ENCODE results near the gene AUTS2. TPM values are rescaled to one million over a fixed set of nuclear protein-coding genes. Genes with fewer than 3 reads are reported as not detected.

AUTS2 gene
- total RNA-seq, 1 experiment from 2014 or later, result 50.0 TPM

GRCh38 chr7:69668339-69668870, 70.1 kb downstream of the AUTS2 start:
- H3K4me1 Mint-ChIP-seq, result 0 out of 2 replicates have a peak, but pooled peaks cover 5% of the 10 kb centered on the region
- TF ChIP-seq JAZF1 (CRISPR knock-in tag; IDR thresholded peaks at IDR 0.05) (no peak), TEAD1 (CRISPR knock-in tag; IDR thresholded peaks at IDR 0.05) (no peak), FOXK1 (CRISPR knock-in tag; IDR thresholded peaks at IDR 0.05) (no peak), ESRRA (CRISPR knock-in tag; IDR thresholded peaks at IDR 0.05; ENCODE audit: borderline replicate concordance) (no peak), GTF2I (CRISPR knock-in tag; conservative IDR thresholded peaks at IDR 0.05) (no peak), OVOL2 (CRISPR knock-in tag; IDR thresholded peaks at IDR 0.05; ENCODE audit: borderline replicate concordance) (no peak), NR1H2 (CRISPR knock-in tag; IDR thresholded peaks at IDR 0.05) (no peak), JUN (CRISPR knock-in tag; IDR thresholded peaks at IDR 0.05) (no peak), SMAD3 (CRISPR knock-in tag; IDR thresholded peaks at IDR 0.05; ENCODE audit: borderline replicate concordance) (no peak), SOX15 (CRISPR knock-in tag; IDR thresholded peaks at IDR 0.05) (no peak), PRDM15 (CRISPR knock-in tag; IDR thresholded peaks at IDR 0.05) (no peak), ZNF512 (CRISPR knock-in tag; IDR thresholded peaks at IDR 0.05; ENCODE audit: borderline replicate concordance) (no peak), NFE2L1 (CRISPR knock-in tag; IDR thresholded peaks at IDR 0.05) (no peak)
- TF ChIP-seq, protein P1, sequence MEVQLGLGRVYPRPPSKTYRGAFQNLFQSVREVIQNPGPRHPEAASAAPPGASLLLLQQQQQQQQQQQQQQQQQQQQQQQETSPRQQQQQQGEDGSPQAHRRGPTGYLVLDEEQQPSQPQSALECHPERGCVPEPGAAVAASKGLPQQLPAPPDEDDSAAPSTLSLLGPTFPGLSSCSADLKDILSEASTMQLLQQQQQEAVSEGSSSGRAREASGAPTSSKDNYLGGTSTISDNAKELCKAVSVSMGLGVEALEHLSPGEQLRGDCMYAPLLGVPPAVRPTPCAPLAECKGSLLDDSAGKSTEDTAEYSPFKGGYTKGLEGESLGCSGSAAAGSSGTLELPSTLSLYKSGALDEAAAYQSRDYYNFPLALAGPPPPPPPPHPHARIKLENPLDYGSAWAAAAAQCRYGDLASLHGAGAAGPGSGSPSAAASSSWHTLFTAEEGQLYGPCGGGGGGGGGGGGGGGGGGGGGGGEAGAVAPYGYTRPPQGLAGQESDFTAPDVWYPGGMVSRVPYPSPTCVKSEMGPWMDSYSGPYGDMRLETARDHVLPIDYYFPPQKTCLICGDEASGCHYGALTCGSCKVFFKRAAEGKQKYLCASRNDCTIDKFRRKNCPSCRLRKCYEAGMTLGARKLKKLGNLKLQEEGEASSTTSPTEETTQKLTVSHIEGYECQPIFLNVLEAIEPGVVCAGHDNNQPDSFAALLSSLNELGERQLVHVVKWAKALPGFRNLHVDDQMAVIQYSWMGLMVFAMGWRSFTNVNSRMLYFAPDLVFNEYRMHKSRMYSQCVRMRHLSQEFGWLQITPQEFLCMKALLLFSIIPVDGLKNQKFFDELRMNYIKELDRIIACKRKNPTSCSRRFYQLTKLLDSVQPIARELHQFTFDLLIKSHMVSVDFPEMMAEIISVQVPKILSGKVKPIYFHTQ (CRISPR knock-in tag; IDR thresholded peaks at IDR 0.05), result no peak
- TF ChIP-seq, protein P2, sequence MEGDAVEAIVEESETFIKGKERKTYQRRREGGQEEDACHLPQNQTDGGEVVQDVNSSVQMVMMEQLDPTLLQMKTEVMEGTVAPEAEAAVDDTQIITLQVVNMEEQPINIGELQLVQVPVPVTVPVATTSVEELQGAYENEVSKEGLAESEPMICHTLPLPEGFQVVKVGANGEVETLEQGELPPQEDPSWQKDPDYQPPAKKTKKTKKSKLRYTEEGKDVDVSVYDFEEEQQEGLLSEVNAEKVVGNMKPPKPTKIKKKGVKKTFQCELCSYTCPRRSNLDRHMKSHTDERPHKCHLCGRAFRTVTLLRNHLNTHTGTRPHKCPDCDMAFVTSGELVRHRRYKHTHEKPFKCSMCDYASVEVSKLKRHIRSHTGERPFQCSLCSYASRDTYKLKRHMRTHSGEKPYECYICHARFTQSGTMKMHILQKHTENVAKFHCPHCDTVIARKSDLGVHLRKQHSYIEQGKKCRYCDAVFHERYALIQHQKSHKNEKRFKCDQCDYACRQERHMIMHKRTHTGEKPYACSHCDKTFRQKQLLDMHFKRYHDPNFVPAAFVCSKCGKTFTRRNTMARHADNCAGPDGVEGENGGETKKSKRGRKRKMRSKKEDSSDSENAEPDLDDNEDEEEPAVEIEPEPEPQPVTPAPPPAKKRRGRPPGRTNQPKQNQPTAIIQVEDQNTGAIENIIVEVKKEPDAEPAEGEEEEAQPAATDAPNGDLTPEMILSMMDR (IDR thresholded peaks at IDR 0.05), result no peak
- DNase-seq (ENCODE audit: low spot score), result no peak
- CTCF ChIA-PET, result no interaction called here
- no peaks in the 10 kb centered on the region for H3K36me3 Mint-ChIP-seq
- H3K27ac Mint-ChIP-seq, result no peak overlapping the region
- no peak for ATAC-seq
- POLR2A ChIA-PET, result no interaction called here
- H3K9me3 Mint-ChIP-seq, result no peaks in the 10 kb centered on the region
- H3K27me3 Mint-ChIP-seq (ENCODE audit: low read depth), result peaks cover 17% of the 10 kb centered on the region
- H3K4me3 Mint-ChIP-seq, result no peak overlapping the region

- ATAC-seq (no peak), DNase-seq (ENCODE audit: low spot score) (no peak)
- H3K36me3 Mint-ChIP-seq, result no peaks in the 10 kb centered on the region
- TF ChIP-seq, protein P3, sequence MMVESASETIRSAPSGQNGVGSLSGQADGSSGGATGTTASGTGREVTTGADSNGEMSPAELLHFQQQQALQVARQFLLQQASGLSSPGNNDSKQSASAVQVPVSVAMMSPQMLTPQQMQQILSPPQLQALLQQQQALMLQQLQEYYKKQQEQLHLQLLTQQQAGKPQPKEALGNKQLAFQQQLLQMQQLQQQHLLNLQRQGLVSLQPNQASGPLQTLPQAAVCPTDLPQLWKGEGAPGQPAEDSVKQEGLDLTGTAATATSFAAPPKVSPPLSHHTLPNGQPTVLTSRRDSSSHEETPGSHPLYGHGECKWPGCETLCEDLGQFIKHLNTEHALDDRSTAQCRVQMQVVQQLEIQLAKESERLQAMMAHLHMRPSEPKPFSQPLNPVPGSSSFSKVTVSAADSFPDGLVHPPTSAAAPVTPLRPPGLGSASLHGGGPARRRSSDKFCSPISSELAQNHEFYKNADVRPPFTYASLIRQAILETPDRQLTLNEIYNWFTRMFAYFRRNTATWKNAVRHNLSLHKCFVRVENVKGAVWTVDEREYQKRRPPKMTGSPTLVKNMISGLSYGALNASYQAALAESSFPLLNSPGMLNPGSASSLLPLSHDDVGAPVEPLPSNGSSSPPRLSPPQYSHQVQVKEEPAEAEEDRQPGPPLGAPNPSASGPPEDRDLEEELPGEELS (CRISPR knock-in tag; IDR thresholded peaks at IDR 0.05), result no peak
- no peak for TF ChIP-seq SOX15 (CRISPR knock-in tag; IDR thresholded peaks at IDR 0.05)
- TF ChIP-seq ZNF138 (CRISPR knock-in tag; conservative IDR thresholded peaks at IDR 0.05), result no peak
- TF ChIP-seq NFE2L1 (CRISPR knock-in tag; IDR thresholded peaks at IDR 0.05), result no peak
- TF ChIP-seq ZBTB21 (CRISPR knock-in tag; IDR thresholded peaks at IDR 0.05; ENCODE audit: borderline replicate concordance), result no peak
- TF ChIP-seq E2F5 (CRISPR knock-in tag; IDR thresholded peaks at IDR 0.05), result no peak
- peaks cover 11% of the 10 kb centered on the region for H3K27me3 Mint-ChIP-seq (ENCODE audit: low read depth)
- ChIA-PET CTCF (interaction anchor here (0.6 kb wide), 2 partner anchors 14 to 16 kb away, joined by 3 read pairs; no protein-coding TSS in a partner anchor), POLR2A (no interaction called here)
- H3K4me3 Mint-ChIP-seq, result no peak overlapping the region
- peaks cover 13% of the 10 kb centered on the region for H3K4me1 Mint-ChIP-seq
- no peaks in the 10 kb centered on the region for H3K9me3 Mint-ChIP-seq
- no peak overlapping the region for H3K27ac Mint-ChIP-seq
These were observed 72.4 kb downstream of the AUTS2 start for GRCh38 chr7:69670701-69671100.
